ENCODE measurements around the gene SAMHD1.

SAMHD1 gene

GRCh38 chr20:36871640-36872570 lies 79.6 kb downstream of the SAMHD1 start:
- no peak for DNase-seq

DNA sequence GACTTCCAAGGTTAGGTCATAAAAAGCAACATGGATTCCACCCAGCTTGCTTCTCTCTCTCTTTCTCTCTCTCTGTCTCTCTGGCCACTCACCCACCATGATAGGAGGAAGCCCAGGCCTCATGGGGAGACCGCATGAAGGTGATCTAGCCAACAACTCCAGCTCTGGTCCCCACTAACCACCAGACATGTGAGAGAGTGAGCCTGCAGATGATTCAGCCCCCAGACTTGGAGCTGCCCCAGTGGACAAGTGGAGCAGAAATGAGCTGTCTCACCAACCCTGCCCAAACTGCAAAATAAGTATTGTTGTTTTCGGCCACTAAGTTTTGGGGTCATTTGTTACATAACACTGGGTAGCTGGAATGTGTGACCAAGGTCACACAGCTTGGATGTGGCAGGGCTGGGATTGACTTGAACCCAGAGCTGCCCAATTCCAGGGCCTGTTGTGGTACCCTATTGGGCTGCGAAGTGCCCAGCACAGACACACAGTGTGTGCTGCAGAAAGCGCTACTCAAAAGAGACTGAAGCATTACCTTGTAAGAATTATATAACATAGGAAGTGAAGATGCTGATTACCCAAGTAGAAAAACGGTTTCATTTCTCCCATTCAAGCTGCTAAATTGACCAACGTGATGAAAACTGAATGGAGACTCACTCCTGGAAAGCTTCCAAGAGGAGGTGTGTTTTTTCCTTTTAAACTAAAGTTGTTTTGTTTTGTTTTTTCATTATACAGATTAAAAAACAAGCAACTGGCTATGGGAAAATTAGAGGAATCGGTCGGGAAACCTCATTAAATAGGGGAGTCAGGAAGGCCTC lies 84.6 kb downstream of the SAMHD1 start:
- DNase-seq: no peak

DNA sequence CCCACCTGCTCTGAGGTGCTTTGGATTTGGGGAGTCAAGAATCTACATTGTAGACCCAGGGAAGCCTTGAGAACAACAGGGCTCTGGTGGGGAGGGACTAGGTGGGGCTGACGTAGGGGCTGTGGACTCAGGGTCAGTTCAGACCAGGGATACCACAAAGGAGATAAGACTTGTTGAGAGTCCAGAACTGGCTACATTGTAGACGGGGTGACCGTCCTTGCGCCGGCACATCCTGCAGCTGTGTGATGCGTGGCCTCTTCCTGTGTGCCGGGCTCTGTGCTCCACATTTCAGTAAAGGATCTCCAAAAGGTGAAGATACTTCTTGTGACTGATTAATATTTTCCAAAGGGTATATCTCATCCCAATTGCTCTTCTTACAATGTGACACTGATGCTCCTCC lies 85.3 kb downstream of the SAMHD1 start:
- DNase-seq: no peak

- DNase-seq: no peak
These were observed 85.7 kb downstream of the SAMHD1 start for GRCh38 chr20:36865861-36866149.

- no peak for DNase-seq
These were observed 86.2 kb downstream of the SAMHD1 start for GRCh38 chr20:36865076-36865860.

DNA sequence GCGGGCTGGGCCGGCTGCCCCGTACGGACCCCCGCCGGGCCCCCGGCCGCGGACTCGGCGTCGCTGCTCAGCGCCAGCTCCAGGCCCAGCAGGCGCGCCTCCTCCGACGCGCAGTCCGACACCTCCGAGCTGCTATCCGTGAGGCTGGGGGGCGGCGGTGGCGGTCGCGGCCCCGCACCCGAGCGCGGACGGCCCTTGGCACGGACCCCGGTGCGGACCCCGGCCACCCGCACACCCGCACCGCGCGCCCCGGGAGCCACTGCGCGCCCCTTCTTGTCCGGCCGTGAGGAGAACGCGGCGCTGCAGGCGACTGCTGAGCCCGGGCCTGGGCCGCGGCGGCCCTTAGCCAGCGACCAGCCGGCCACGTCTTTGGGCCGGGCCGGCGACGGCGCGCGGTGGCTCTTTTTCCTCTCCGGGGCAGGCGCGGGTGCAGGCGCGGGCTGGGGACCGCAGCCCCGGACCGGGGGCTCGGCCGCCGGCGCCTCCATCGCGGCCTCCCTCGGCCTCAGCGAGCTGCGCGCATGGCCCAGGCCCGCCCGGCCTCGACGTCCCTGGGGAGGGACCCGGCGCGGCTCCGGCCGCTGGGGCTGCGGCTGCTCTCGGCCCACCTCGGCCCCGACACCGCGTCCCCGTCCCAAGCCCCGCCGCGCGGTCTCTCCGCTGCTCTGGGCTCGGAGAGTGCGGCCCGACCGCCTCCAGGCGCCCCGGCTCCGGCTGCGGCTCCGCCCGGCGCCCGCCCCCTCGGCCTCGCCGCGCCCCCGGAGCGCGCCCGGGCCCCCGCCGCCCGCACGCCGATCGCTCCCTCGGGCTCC lies 88.4 kb downstream of the SAMHD1 start:
- DNase-seq: no peak

GRCh38 chr20:36861875-36862801 lies 89.4 kb downstream of the SAMHD1 start:
- DNase-seq: no peak

- no peak for DNase-seq
These were observed 90.0 kb downstream of the SAMHD1 start for GRCh38 chr20:36861625-36861874.

DNA sequence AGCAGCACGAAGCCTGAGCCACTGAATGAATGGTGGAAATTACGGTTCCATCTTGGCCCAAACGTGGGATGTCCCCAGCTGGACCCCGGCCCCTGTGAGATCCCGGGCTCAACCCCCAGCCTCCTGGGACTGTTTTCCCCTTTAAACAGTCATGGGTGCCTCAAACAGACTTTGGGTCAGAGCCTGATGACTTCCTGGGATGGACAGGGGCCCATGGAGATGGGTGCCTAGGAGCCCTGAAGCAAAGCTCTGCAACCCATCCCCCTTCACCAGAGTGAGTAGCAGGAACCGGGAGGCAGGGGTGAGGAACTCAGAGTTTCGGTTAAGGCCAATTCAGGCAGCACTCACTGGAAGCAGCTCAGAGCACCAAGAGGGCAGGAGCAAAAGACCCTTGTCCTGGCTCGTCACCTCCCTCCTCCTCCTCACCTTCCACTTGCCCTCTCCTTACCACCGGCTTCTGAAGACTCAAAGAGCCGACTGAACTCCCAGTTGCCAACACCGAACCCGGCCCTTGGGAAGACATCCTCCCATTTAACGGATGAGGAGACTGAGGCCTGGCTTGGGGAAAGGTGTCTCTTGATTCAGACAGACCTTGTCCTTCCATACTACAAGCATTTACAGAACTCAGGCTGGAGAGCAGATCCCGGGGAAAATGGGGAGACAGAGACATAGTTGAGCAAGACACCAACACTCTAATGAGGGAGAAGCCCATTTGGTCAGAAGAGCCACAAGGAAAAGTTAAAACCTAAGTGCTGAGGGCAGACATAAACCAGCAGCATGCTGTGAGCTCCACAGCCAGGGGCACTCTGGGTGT lies 90.5 kb downstream of the SAMHD1 start:
- DNase-seq: no peak

GRCh38 chr20:36860339-36860738 lies 91.2 kb downstream of the SAMHD1 start:
- no peak for DNase-seq

- no peak for DNase-seq
These were observed 91.7 kb downstream of the SAMHD1 start for GRCh38 chr20:36859700-36860330.

DNA sequence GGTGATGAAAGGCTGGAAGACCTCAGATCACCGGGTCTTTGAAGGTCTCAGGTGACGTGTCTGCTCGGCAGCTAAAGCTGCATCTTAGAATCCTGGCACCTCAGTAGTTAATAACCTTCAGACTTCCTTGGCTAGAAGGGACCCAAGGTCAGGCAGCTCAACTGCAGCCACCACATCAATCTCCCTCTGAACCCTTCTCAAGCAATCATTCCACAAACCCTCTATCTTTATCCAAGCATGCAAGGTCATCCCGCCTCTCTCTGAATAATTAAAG lies 92.3 kb downstream of the SAMHD1 start:
- no peak for DNase-seq

DNA sequence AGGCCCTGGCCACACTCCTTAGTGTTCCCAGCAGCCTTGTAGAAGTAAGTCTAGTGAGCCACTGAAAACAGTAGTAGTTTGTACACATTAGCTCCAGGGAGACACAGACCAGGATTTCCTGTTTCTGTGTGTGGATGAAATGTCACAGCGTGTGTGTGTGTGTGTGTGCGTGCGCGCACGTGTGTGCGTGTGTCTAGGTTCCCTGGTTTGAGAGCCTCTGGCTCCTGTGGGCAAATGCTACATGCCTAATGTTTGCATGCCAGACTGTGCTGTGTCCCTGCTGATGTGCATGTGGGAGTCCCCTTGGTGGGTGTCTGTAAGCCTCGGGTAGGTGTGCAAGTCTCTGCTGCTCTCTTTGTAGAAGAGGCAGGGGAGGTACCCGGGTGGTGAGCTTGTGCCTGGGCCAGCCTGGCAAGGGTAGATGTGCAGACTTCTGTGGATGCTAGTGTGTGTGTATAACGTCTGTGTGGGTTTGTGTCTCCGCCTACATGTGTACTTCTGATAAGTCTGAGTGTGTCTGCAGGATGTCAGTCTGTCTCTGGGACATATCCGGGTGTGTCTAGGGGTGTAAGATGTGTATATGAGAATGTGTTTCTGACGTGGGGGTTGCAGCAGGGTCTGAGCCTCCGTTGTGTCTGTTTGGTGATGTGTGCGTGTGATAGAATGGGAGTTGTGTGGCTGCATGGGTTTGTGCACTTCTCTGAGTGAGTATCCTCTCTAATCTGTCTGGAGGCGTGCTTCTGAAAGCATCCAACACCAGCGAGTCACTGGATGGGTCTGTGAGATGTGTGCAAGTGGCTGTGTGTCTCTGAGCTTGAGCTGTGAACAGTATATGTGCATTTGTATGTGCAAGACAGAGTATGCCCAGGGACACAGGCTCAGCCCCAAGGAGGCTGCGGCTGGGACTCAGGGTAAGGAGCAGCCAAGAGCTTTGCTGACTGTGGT lies 94.5 kb downstream of the SAMHD1 start:
- peak; percentile 41 for DNase-seq

- no peak for DNase-seq
These were observed 95.3 kb downstream of the SAMHD1 start for GRCh38 chr20:36856195-36856594.

DNA sequence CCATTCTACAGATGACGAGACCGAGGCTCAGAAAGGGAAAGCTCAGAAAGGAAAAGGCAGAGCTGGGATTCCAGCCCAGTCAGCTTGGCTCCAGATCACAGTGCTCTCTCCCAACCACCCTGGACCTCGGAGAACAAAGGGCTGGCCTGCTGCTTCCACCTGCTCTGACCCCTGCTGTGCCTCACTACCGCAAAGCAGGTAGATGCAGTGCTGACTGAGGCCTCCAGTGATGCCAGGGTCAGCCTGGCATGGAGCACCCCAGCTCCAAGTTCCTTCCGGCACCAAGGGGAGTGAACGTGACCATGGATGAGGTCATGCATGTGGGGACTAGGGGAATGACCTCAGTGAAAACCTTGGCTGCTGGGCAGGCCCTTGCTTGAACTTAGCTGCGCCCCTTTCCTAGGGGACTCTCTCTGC lies 96.3 kb downstream of the SAMHD1 start:
- no peak for DNase-seq

- no peak for DNase-seq
These were observed 96.9 kb downstream of the SAMHD1 start for GRCh38 chr20:36854348-36855240.

- no peak for DNase-seq
These were observed 99.3 kb downstream of the SAMHD1 start for GRCh38 chr20:36852187-36852586.

DNA sequence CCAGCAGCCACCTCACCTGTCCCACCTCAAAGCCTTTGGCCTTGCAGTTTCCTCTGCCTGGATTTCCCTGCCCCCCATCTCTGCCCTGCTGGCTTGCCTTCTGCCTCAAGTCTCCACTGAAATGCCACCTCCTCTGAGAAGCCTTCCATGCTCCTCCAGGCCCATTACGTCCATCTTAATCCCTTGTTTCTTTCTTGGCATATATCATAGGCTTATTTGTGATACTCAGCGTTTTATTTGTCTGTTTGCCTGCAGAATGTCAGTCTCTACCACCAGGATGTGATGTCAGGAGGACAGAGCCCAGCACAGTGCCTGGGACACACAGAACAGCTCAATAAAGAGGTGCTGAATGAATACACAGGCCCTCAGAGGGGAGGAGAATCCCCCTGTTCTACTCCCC lies 100.0 kb downstream of the SAMHD1 start:
- no peak for DNase-seq

Measured in activated CD4-positive, alpha-beta T cell treated with anti-CD3 and anti-CD28 coated beads, Interleukin-10, Interleukin-2, amounts not matched to agents 100 ng/mL and 50 ng/mL, durations not matched to agents 16 hours and 8 hours (primary cell).